Endothelial cell of umbilical vein (primary cell): ENCODE results near the gene IQSEC2. TPM values are rescaled to one million over a fixed set of nuclear protein-coding genes. Genes with fewer than 3 reads are reported as not detected.

Experiments
- BruUV-seq: library from RNA; stranded (reverse); fragments of 400-500 nt; replicated peaks from 2 replicates; lab custom pipeline; 2021; lab: Mats Ljungman, UMichigan
- CTCF ChIA-PET: fragments of 300-600, 350-600 bp; sonication (Branson Sonifier 250); formaldehyde crosslinking; loops from one replicate; lab custom pipeline; 2021; ENCODE audit warnings: antibody characterized with exemption, inconsistent platforms; lab: Charles Lee
- POLR2A ChIA-PET: fragments of 300-600, 350-600 bp; sonication (Branson Sonifier 250); formaldehyde crosslinking; loops from one replicate; lab custom pipeline; 2021; ENCODE audit warnings: antibody characterized with exemption, inconsistent platforms; lab: Charles Lee
- DNase-seq: peaks from one replicate; pipeline ENCODE4 v3.0.0-alpha.2; 2011; ENCODE audit warnings: low read depth, low spot score
- FAIRE-seq: peaks from 2 replicates; lab custom pipeline; 2011; peaks lifted over from hg19 to GRCh38; lab: Jason Lieb, UNC
- H2AFZ ChIP-seq: 2 replicates; pipeline ENCODE4 v1.6.0; 2012; ENCODE audit warnings: low read depth, low read length, control low read depth, inconsistent platforms
- H3K27ac ChIP-seq: 2 replicates; pipeline ENCODE4 v1.5.1; 2011; ENCODE audit warnings: low read depth, mild to moderate bottlenecking, control low read depth, low read length, moderate library complexity; ENCODE audit not compliant: insufficient read depth
- H3K27me3 ChIP-seq, 2 experiments: 2 replicates each; pipeline versions ENCODE4 v1.6.0 to v1.6.1; 2011; ENCODE audit warnings: low read length in 2 of 2, mixed read lengths in 1 of 2; ENCODE audit not compliant: control insufficient read depth in 2 of 2, insufficient read depth in 2 of 2
- H3K36me3 ChIP-seq, 2 experiments: 2 replicates in 1 of 2; 3 replicates in 1 of 2; pipeline ENCODE4 v1.5.1; 2011; ENCODE audit warnings: low read length in 2 of 2, mild to moderate bottlenecking in 1 of 2, moderate library complexity in 1 of 2; ENCODE audit not compliant: control insufficient read depth in 2 of 2, insufficient read depth in 2 of 2; ENCODE audit errors: extremely low read depth in 1 of 2
- H3K4me1 ChIP-seq: 3 replicates; pipeline ENCODE4 v1.5.1; 2011; ENCODE audit warnings: mild to moderate bottlenecking, low read length; ENCODE audit not compliant: control insufficient read depth, insufficient read depth; ENCODE audit errors: extremely low read depth
- H3K4me2 ChIP-seq: 2 replicates; pipeline ENCODE4 v1.6.1; 2011; ENCODE audit warnings: low read length, control low read depth, mixed read lengths; ENCODE audit not compliant: insufficient read depth
- H3K4me3 ChIP-seq, 3 experiments: fragments of 200-600 bp in 1 of 3; sonication (generic), shearing (Covaris generic) in 1 of 3; replicated peaks in 1 of 3; 2 replicates each; pipeline ENCODE4 v1.5.1; 2011 to 2016; ENCODE audit warnings: control low read depth in 3 of 3, low read length in 3 of 3, mild to moderate bottlenecking in 2 of 3, inconsistent platforms in 1 of 3, low read depth in 1 of 3, moderate library complexity in 1 of 3; ENCODE audit not compliant: insufficient read depth in 1 of 3
- H3K79me2 ChIP-seq: 2 replicates; pipeline ENCODE4 v1.6.0; 2012; ENCODE audit warnings: low read length, inconsistent platforms; ENCODE audit not compliant: control insufficient read depth, insufficient read depth
- H3K9ac ChIP-seq: replicated peaks from 2 replicates; pipeline ENCODE3; 2011; ENCODE audit warnings: low read length, control low read depth; ENCODE audit not compliant: insufficient read depth; ENCODE audit errors: extremely low read depth
- H3K9me1 ChIP-seq: replicated peaks from 3 replicates; pipeline ENCODE4 v1.6.0; 2011; ENCODE audit warnings: mild to moderate bottlenecking, low read length; ENCODE audit not compliant: control insufficient read depth, insufficient read depth; ENCODE audit errors: extremely low read depth
- H3K9me3 ChIP-seq: replicated peaks from 2 replicates; pipeline ENCODE4 v1.5.1; 2012; ENCODE audit warnings: low read length, inconsistent platforms; ENCODE audit not compliant: control insufficient read depth, insufficient read depth
- H4K20me1 ChIP-seq: replicated peaks from 2 replicates; pipeline ENCODE3; 2011; ENCODE audit warnings: mild to moderate bottlenecking, low read length; ENCODE audit not compliant: control insufficient read depth, insufficient read depth; ENCODE audit errors: extremely low read depth
- EZH2 ChIP-seq: IDR thresholded peaks from 2 replicates; pipeline ENCODE4 v1.6.1; 2012; ENCODE audit warnings: borderline replicate concordance, low read depth, mild to moderate bottlenecking, moderate library complexity, low read length, inconsistent platforms; ENCODE audit not compliant: severe bottlenecking
- FOS ChIP-seq: IDR thresholded peaks from 2 replicates; pipeline ENCODE4 v1.6.1; 2011; ENCODE audit warnings: mild to moderate bottlenecking, low read length, moderate library complexity, borderline replicate concordance; ENCODE audit not compliant: insufficient read depth
- GATA2 ChIP-seq: IDR thresholded peaks from 2 replicates; pipeline ENCODE4 v1.7.0; 2011; ENCODE audit warnings: low read depth, mild to moderate bottlenecking, moderate library complexity, mixed read lengths, low read length; ENCODE audit not compliant: insufficient read length, insufficient read depth
- JUN ChIP-seq: IDR thresholded peaks from 2 replicates; pipeline ENCODE4 v1.6.1; 2011; ENCODE audit warnings: borderline replicate concordance, low read depth; ENCODE audit not compliant: insufficient read length, insufficient read depth
- MYC ChIP-seq: IDR thresholded peaks from one replicate; pipeline ENCODE4 v1.6.1; 2011; ENCODE audit warnings: mild to moderate bottlenecking, low read depth, low read length
- POLR2A ChIP-seq: IDR thresholded peaks from 2 replicates; pipeline ENCODE4 v1.6.1; 2012; ENCODE audit warnings: low read depth, mild to moderate bottlenecking, control low read depth, low read length
- POLR2AphosphoS5 ChIP-seq: IDR thresholded peaks from 2 replicates; pipeline ENCODE4 v1.6.1; 2012; ENCODE audit warnings: low read depth, mild to moderate bottlenecking, control low read depth, low read length, moderate library complexity; ENCODE audit not compliant: insufficient read depth
- dilution Hi-C: fragments of 300-500 bp; cut with MboI; formaldehyde crosslinking; loops from one replicate; pipeline ENCODE4 v1.15.0; 2019; ENCODE audit warnings: low sequenced_read_pairs; ENCODE audit not compliant: extremely low pct_ligation_motif_present
- intact Hi-C: fragments of 100-400 bp; cut with micrococcal nuclease; formaldehyde crosslinking; loops from one replicate; pipeline ENCODE4 v1.10.0; 2022
- polyA plus RNA-seq, 4 experiments: library from polyadenylated mRNA; depleted of rRNA in 3 of 4; stranded (reverse) in 3 of 4; unstranded in 1 of 4; fragments of >200 nt; gene quantifications; 2 replicates each; pipeline versions ENCODE4 v1.2.1 to v1.2.3, GENCODE V29; 2011 to 2012; ENCODE audit warnings: missing spikeins in 1 of 4
- total RNA-seq: library from RNA; stranded (reverse); gene quantifications from 2 replicates; pipeline ENCODE4 v1.2.3, GENCODE V29; 2021
- TF ChIP-seq, protein P1 (sequence below): IDR thresholded peaks from 2 replicates; pipeline ENCODE4 v1.6.1; 2011; ENCODE audit not compliant: insufficient read depth, insufficient read length
- TF ChIP-seq, protein P2 (sequence below), 2 donors: IDR thresholded peaks; 1 replicate in 1 of 2; 2 replicates in 1 of 2; pipeline ENCODE4 v1.5.1; 2011; ENCODE audit warnings: low read length in 2 of 2, mild to moderate bottlenecking in 2 of 2, moderate library complexity in 2 of 2, control low read depth in 1 of 2, inconsistent platforms in 1 of 2, low read depth in 1 of 2; ENCODE audit not compliant: insufficient read depth in 1 of 2; ENCODE audit errors: extremely low read depth in 1 of 2

IQSEC2 gene
- total and polyA plus RNA-seq, 2 donors (not counting 3 experiments of a cell fraction or from before 2014, with no cell fraction given): 5.4 to 9.9 TPM

- no TSS peak for BruUV-seq
- no peaks in the 10 kb centered on the region for H3K79me2 ChIP-seq
- intact Hi-C loops (no loop called here), dilution Hi-C loops (no loop called here)
- H3K36me3 ChIP-seq: no peaks in the 10 kb centered on the region
- FAIRE-seq (no peak), DNase-seq (no peak)
- POLR2A ChIA-PET: no interaction called here
- no peak overlapping the region for H3K27ac ChIP-seq
- no peak overlapping the region for H3K4me2 ChIP-seq
- no peak for TF ChIP-seq GATA2
- TF ChIP-seq, protein P1, sequence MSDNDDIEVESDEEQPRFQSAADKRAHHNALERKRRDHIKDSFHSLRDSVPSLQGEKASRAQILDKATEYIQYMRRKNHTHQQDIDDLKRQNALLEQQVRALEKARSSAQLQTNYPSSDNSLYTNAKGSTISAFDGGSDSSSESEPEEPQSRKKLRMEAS: no peak
- no peak for TF ChIP-seq FOS
- no peak for TF ChIP-seq MYC
- no peak for TF ChIP-seq POLR2A
- TF ChIP-seq JUN: no peak
- no peak for TF ChIP-seq POLR2AphosphoS5
- TF ChIP-seq, protein P2, sequence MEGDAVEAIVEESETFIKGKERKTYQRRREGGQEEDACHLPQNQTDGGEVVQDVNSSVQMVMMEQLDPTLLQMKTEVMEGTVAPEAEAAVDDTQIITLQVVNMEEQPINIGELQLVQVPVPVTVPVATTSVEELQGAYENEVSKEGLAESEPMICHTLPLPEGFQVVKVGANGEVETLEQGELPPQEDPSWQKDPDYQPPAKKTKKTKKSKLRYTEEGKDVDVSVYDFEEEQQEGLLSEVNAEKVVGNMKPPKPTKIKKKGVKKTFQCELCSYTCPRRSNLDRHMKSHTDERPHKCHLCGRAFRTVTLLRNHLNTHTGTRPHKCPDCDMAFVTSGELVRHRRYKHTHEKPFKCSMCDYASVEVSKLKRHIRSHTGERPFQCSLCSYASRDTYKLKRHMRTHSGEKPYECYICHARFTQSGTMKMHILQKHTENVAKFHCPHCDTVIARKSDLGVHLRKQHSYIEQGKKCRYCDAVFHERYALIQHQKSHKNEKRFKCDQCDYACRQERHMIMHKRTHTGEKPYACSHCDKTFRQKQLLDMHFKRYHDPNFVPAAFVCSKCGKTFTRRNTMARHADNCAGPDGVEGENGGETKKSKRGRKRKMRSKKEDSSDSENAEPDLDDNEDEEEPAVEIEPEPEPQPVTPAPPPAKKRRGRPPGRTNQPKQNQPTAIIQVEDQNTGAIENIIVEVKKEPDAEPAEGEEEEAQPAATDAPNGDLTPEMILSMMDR (IDR thresholded peaks at IDR 0.05; ENCODE audit: extremely low read depth in 1 of 2, insufficient read depth in 1 of 2, low read depth in 1 of 2, low read length in 2 of 2): no peak
- TF ChIP-seq EZH2: no peak
- no peaks in the 10 kb centered on the region for H3K4me1 ChIP-seq
- H4K20me1 ChIP-seq: no peaks in the 10 kb centered on the region
- no peak overlapping the region for H3K4me3 ChIP-seq
- no peaks in the 10 kb centered on the region for H3K27me3 ChIP-seq
- H2AFZ ChIP-seq: no peak overlapping the region
- H3K9ac ChIP-seq: no peak overlapping the region
- no peaks in the 10 kb centered on the region for H3K9me3 ChIP-seq
- CTCF ChIA-PET: interaction anchor here (1.5 to 2.9 kb wide), 2 partner anchors 9 to 13 kb away, joined by 3 to 8 read pairs; no protein-coding TSS in a partner anchor
- no peaks in the 10 kb centered on the region for H3K9me1 ChIP-seq
Measured at GRCh38 chrX:53300157-53300556, 18.8 kb upstream of the IQSEC2 start.
